Measurements from ENCODE around the gene NTRK3. TPM values are rescaled to one million over a fixed set of nuclear protein-coding genes. Genes with fewer than 3 reads are reported as not detected.

Gene NTRK3
- total RNA-seq, 1 experiment from 2014 or later = not detected

GRCh38 chr15:88275804-88276203, 19.3 kb upstream of the NTRK3 start:
- no peaks in the 10 kb centered on the region for H3F3A ChIP-seq (ENCODE audit: insufficient read depth, low read depth)
- no peaks in the 10 kb centered on the region for H3K4me1 ChIP-seq (replicated peaks; ENCODE audit: insufficient read depth)
- no peaks in the 10 kb centered on the region for H3K79me2 ChIP-seq (ENCODE audit: low read depth)
- no peaks in the 10 kb centered on the region for H4K20me1 ChIP-seq (ENCODE audit: insufficient read depth)
- H3K9me3 ChIP-seq (ENCODE audit: insufficient read depth, low read depth) = no peaks in the 10 kb centered on the region
- H3K36me3 ChIP-seq (ENCODE audit: low read depth) = no peaks in the 10 kb centered on the region
- no peak overlapping the region for H3K4me2 ChIP-seq
- no peak overlapping the region for H3K4me3 ChIP-seq
- no peak overlapping the region for H3K27ac ChIP-seq
- no peak for DNase-seq
- ChIA-PET CTCF (no interaction called here), POLR2A (ENCODE audit: unreplicated experiment) (no interaction called here)
- no peaks in the 10 kb centered on the region for H3K9me2 ChIP-seq (ENCODE audit: insufficient read depth)
- peaks cover 48% of the 10 kb centered on the region; the same call in 1 of the 2 replicates for H3K27me3 ChIP-seq (ENCODE audit: insufficient read depth, low read depth)
- intact Hi-C loops (cut with micrococcal nuclease; ENCODE audit: unreplicated experiment) = no loop called here
- BruUV-seq (replicated peaks) = no TSS peak
- no peak for TF ChIP-seq EZH2 (IDR thresholded peaks at IDR 0.05; ENCODE audit: low read depth)
- no peak for TF ChIP-seq CTCF (conservative IDR thresholded peaks at IDR 0.05)
- H2AFZ ChIP-seq = no peak overlapping the region

GRCh38 chr15:88274553-88275460, 18.3 kb upstream of the NTRK3 start:
- H3K4me1 ChIP-seq (replicated peaks; ENCODE audit: insufficient read depth) = no peaks in the 10 kb centered on the region
- intact Hi-C loops (cut with micrococcal nuclease; ENCODE audit: unreplicated experiment) = no loop called here
- H3K4me2 ChIP-seq = no peak overlapping the region
- no peaks in the 10 kb centered on the region for H3F3A ChIP-seq (ENCODE audit: insufficient read depth, low read depth)
- H3K27ac ChIP-seq = no peak overlapping the region
- H3K9me2 ChIP-seq (ENCODE audit: insufficient read depth) = no peaks in the 10 kb centered on the region
- peak in 1 of 2 experiments; percentile 25 for DNase-seq
- H4K20me1 ChIP-seq (ENCODE audit: insufficient read depth) = no peaks in the 10 kb centered on the region
- no peaks in the 10 kb centered on the region for H3K36me3 ChIP-seq (ENCODE audit: low read depth)
- BruUV-seq (replicated peaks) = no TSS peak
- peaks cover 50% of the 10 kb centered on the region; the same call in 1 of the 2 replicates for H3K27me3 ChIP-seq (ENCODE audit: insufficient read depth, low read depth)
- H3K79me2 ChIP-seq (ENCODE audit: low read depth) = no peaks in the 10 kb centered on the region
- CTCF ChIA-PET = no interaction called here
- POLR2A ChIA-PET (ENCODE audit: unreplicated experiment) = no interaction called here
- TF ChIP-seq CTCF (conservative IDR thresholded peaks at IDR 0.05) = peak; percentile 80
- TF ChIP-seq EZH2 (IDR thresholded peaks at IDR 0.05; ENCODE audit: low read depth) = no peak
- no peak overlapping the region for H3K4me3 ChIP-seq
- H2AFZ ChIP-seq = no peak overlapping the region
- H3K9me3 ChIP-seq (ENCODE audit: insufficient read depth, low read depth) = no peaks in the 10 kb centered on the region

GRCh38 chr15:88272421-88272820, 15.9 kb upstream of the NTRK3 start:
- Histone ChIP-seq H3K79me2 (ENCODE audit: low read depth) (no peaks in the 10 kb centered on the region), H3K4me2 (no peak overlapping the region), H3K4me3 (no peak overlapping the region), H4K20me1 (ENCODE audit: insufficient read depth) (no peaks in the 10 kb centered on the region), H3K27me3 (ENCODE audit: insufficient read depth, low read depth) (peaks cover 47% of the 10 kb centered on the region; the same call in 1 of the 2 replicates), H3K9me2 (ENCODE audit: insufficient read depth) (no peaks in the 10 kb centered on the region), H2AFZ (no peak overlapping the region), H3K9me3 (ENCODE audit: insufficient read depth, low read depth) (no peaks in the 10 kb centered on the region), H3K36me3 (ENCODE audit: low read depth) (no peaks in the 10 kb centered on the region), H3F3A (ENCODE audit: insufficient read depth, low read depth) (no peaks in the 10 kb centered on the region), H3K27ac (no peak overlapping the region), H3K4me1 (replicated peaks; ENCODE audit: insufficient read depth) (no peaks in the 10 kb centered on the region)
- no peak for TF ChIP-seq CTCF (conservative IDR thresholded peaks at IDR 0.05)
- no peak for TF ChIP-seq EZH2 (IDR thresholded peaks at IDR 0.05; ENCODE audit: low read depth)
- DNase-seq = no peak
- ChIA-PET CTCF (no interaction called here), POLR2A (ENCODE audit: unreplicated experiment) (no interaction called here)
- BruUV-seq (replicated peaks) = no TSS peak
- intact Hi-C loops (cut with micrococcal nuclease; ENCODE audit: unreplicated experiment) = no loop called here

Measured in PC-9 (cell line).